ENCODE results near the gene HOXB5.

Gene HOXB5

GRCh38 chr17:48601207-48601538, 7.6 kb upstream of the HOXB5 start:
- no peak for DNase-seq

- no peak for DNase-seq
These were observed 6.9 kb upstream of the HOXB5 start for GRCh38 chr17:48600244-48601098.

GRCh38 chr17:48599354-48599753, 5.8 kb upstream of the HOXB5 start:
- DNase-seq: no peak

- DNase-seq: no peak
These were observed 5.2 kb upstream of the HOXB5 start for GRCh38 chr17:48598736-48599135.

GRCh38 chr17:48597778-48598631, 4.4 kb upstream of the HOXB5 start:
- DNase-seq: no peak

- DNase-seq: no peak
These were observed 3.9 kb upstream of the HOXB5 start for GRCh38 chr17:48597528-48597777.

GRCh38 chr17:48596735-48597527, 3.4 kb upstream of the HOXB5 start:
- peak; percentile 42 for DNase-seq

GRCh38 chr17:48596000-48596734, 2.6 kb upstream of the HOXB5 start:
- no peak for DNase-seq

GRCh38 chr17:48595278-48595999, 1.9 kb upstream of the HOXB5 start:
- DNase-seq: no peak

- no peak for DNase-seq
These were observed 1.1 kb upstream of the HOXB5 start for GRCh38 chr17:48594538-48595277.

- DNase-seq: peak; percentile 72
These were observed 410 bp upstream of the HOXB5 start for GRCh38 chr17:48593840-48594537.

GRCh38 chr17:48592577-48592976, 1.0 kb downstream of the HOXB5 start:
- no peak for DNase-seq

GRCh38 chr17:48592057-48592514, 1.5 kb downstream of the HOXB5 start:
- no peak for DNase-seq

GRCh38 chr17:48591255-48592056, 2.1 kb downstream of the HOXB5 start:
- no peak for DNase-seq

GRCh38 chr17:48590607-48591161, 2.9 kb downstream of the HOXB5 start:
- no peak for DNase-seq

- DNase-seq: no peak
These were observed 3.6 kb downstream of the HOXB5 start, which contains the start of gene HOXB3 for GRCh38 chr17:48589831-48590606. Gene HOXB3 (minus strand): TSS chr17:48590241. CDS start chr17:48552474, 37,767 bp downstream.

- DNase-seq: no peak
These were observed 4.3 kb downstream of the HOXB5 start for GRCh38 chr17:48589060-48589830.

- DNase-seq: no peak
These were observed 5.1 kb downstream of the HOXB5 start for GRCh38 chr17:48588528-48588927.

Data from DMS79 (cell line).